GM18873 (cell line): Measurements from ENCODE around the gene PRKCI.
"Not testable (repeated sequence)": the region's sequence is repeated elsewhere in the genome, so short reads cannot be mapped to it uniquely, and the experiment has no call there.

ENCODE experiments used
- ATAC-seq: cut with Tn5 transposase; IDR thresholded peaks from one replicate; pipeline ENCODE4 v1.9.1; 2021; ENCODE audit warnings: mild to moderate bottlenecking, moderate library complexity, moderate number of reproducible peaks; ENCODE audit not compliant: unreplicated experiment, low FRiP score

The PRKCI gene

DNA sequence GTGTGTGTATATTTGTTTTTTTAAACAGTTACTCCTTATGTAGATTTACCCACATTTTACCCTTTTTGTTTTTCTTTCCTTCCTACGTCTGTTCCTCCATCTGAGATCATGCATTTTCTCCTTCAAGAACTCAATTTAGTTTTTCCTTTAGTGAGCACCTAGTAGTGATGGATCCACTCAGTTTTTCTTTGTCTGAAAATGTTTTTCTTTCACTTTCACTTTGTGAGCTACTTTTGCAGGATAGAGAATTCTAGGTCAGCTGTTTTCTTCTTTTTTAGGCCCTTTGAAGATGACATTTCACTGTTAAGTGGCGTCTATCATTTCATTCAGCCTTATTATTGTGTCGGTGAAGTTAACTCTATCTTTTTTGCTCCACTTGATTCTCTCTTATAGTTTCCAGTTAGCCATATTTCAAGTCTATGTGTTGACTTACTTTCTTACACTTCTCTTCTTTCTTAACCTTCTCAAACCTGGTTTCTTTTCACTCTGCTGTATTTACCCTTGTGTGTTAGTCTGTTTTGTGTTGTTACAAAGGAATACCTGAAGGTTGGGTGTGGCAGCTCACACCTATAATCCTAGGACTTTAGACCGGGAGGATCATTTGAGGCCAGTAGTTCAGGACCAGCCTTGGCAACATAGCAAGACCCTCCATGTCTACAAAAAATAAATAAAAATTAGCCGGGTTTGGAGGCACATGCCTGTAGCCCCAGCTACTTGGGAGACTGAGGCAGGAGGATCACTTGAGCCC, 55.8 kb downstream of the PRKCI start:
- no peak for ATAC-seq

DNA sequence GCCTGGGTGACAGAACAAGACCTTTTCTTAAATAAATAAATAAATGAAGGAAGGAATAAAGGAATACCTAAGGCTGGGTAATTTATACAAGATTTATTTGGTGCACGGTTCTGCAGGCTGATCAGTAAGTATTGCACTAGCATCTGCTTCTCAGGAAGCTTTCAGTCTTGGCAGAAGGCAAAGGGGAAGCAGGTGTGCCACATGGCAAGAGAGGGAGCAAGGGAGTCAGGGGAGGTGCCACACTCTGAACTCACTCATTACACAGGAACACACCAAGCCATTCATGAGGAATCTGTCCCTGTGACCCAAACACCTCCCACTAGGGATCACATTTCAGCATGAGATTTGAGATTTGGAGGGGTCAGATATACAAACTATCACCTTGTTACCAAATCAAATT, 56.4 kb downstream of the PRKCI start:
- ATAC-seq, result no peak

DNA sequence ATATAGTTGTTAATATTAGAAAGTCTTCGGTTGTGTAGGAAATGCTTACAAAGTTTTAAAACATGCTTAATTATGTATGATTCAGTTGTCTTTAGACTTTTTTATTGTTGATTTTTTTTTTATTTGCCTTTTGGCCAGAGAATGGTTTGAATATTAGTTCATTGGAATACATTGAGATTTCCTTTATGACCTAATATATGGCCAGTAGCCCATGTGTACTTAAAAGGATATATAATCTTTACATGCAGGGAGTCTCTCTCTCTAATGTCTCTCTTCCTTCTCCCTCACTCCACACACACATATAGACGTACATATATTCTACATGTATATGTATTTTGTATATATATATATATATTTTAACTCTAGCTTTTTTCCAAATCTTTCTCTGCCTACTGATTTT, 68.0 kb downstream of the PRKCI start:
- ATAC-seq, result no peak

DNA sequence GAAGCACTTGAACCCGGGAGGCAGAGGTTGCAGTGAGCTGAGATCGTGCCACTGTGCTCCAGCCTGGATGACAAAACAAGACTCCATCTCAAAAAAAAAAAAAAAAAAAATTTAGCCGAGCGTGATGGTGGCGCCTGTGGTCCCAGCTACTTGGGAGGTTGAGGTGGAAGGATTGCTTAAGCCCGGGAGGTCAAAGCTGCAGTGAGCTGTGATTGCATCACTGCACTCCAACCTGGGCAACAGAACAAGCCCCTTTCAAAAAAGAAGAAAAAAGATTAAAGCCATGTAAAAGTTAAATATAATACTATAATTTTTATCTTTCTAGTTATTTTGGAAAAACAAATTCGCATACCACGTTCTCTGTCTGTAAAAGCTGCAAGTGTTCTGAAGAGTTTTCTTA, 73.4 kb downstream of the PRKCI start:
- no peak for ATAC-seq

DNA sequence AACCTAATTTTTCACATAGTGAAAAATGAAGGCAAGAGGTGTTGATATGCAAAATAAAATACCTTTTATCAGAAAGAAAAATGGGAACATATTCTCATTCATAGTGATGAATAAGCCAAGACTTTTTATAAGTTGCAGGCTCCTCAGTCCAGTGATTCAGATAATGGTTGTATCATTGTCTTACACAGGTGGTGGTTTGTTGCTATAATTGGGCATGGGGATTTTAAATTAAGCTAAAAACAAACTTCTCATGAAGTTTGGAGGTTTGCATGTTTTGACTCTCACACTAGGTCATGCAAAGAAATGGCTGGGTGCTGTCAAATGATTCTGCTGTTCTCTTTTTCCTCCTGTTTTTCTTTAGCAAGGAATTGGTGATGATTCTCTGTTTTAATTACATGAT, 74.5 kb downstream of the PRKCI start:
- no peak for ATAC-seq

DNA sequence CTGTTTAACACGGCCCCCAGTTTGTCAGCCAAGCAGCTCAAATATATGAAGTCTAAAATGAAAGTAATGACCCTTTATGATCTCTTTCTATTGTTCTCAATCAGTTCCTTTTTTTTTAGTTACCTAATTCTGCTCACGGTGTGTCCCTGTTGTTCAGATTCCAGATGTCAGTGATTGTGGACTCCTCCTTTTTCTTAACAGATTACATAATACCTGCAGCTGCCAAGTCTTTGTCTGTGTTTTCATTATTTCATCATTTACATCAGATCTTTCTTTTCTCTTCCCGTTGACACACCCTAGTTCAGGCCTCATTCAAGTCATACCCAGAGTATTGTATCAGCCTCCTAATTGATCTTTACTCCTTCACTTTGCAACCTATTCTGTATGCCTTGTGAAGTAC, 79.2 kb downstream of the PRKCI start:
- ATAC-seq, result no peak

DNA sequence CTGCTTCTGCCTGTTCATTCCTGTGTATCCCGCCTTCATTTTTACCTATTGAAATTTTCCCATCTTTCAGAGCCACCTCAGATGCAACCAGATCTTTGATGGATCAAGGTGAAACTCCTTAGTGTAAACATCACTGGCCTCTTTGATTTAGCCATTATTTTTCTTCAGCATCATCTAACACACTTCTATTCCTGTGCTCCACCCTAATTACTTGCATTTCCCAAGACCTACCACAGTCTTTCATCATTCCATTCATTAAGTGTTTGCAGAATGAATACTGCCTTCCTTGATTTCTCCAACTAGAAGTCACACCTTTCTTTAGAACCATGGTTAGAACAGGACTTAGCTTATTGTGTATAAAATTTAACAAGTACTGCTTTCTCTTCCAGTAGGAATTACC, 79.8 kb downstream of the PRKCI start:
- ATAC-seq, result no peak

DNA sequence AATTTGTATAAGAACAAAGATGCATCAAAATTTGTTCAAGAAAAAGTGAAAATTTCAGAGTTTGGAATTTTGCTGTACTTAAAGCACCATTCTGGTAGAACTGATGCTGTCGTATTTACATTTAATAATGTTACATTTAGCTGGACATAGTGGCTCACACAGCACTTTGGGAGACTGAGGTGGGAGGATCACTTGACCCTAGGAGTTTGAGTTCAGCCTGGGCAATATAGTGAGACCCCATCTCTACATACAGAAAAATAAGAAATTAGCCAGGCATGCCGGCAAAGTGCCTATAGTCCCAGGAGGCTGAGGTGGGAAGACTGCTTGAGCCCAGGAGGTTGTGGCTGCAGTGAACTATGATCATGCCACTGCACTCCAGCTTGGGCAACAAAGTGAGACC, 83.8 kb downstream of the PRKCI start:
- no peak for ATAC-seq

DNA sequence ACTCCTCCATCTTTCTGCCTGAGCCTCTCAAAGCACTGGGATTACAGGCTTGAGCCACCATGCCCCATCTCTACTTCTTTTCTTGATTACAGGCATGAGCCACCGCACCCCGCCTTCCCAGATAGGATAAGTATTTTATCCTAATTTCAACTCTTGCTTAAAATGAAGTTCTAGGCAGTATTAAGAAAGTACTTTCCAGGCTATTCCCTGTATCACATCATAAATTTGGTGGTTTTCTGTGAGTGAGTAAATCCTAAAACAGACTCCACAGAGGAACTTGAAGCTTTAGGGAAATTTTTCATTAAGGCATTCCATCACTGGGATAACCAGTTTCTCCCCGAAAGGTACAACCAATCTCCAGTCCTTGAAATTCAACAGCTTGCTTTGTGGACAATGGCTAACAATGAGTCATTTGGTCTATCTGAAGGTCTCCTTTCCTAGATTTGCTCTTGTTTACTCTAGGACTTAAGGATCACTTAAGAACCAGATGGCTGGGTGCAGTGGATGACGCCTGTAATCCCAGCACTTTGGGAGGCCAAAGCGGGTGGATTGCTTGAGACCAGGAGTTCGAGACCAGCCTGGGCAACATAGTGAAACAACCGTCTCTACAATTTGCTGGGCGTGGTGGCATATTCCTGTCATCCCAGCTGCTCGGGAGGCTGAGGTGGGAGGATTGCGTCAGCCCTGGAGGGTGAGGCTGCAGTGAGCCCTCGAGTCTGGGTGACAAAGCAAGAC, 85.6 kb downstream of the PRKCI start:
- no peak for ATAC-seq

DNA sequence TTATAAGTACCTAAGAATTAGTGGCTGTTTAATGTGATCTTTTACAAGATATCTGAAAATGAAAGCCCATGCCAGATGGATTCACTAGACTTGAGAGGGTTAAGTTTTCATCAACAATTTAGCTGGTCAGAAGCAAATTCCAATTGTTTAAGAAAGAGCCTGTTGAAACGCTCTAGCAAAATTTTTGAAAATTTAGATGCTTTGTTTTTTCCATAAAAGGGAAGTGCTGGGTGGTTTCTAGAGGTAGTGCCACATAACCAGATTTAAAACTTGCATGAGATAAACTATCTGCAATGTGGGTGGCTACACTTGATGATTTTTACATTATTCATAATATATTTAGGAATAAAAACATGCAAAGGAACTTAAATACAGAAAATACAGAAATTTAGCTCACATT, 86.8 kb downstream of the PRKCI start:
- ATAC-seq, result no peak

DNA sequence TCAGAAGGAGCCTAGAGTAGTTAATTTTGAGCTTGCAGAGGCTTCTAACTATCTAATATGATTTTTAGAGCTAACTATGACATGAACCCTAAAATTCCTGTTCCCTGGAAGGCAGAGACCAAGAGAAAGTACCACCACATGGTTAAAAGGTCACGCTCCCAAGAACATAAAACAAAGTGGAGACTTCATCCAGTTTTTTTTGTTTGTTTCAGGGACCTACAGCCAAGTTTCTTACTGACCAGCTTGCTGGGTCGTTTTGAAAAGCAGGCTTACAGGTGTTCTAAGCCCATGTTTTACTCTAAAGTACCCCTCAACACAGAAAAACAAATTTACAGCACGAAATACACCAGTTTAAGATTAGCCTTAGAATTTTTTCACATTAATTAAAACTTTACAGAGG, 95.7 kb downstream of the PRKCI start:
- no peak for ATAC-seq

DNA sequence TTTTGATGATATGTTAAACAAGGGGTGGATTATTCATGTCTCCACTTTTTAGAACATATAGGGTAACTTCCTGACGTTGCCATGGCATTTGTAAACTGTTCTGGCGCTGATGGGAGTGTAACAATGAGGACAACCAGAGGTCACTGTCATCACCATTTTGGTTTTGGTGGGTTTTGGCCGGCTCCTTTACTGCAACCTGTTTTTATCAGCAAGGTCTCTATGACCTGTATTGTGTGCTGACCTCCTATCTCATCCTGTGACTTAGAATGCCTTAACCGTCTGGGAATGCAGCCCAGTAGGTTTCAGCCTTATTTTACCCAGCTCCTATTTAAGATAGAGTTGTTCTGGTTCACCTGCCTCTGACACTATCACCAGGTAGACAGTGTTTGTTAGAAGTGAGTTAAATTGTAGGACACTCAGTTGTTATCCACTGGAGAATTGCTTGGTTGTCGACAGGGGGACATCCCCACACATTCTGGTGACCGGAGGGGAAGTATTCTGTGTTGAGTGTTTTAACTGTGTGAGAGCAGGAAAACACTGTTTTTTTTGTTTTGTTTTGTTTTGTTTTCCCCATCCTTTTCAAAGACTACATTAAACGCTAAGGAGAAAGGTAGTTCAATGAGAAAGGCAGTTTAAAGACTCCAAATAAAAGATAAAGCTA, 98.4 kb downstream of the PRKCI start:
- no peak for ATAC-seq

DNA sequence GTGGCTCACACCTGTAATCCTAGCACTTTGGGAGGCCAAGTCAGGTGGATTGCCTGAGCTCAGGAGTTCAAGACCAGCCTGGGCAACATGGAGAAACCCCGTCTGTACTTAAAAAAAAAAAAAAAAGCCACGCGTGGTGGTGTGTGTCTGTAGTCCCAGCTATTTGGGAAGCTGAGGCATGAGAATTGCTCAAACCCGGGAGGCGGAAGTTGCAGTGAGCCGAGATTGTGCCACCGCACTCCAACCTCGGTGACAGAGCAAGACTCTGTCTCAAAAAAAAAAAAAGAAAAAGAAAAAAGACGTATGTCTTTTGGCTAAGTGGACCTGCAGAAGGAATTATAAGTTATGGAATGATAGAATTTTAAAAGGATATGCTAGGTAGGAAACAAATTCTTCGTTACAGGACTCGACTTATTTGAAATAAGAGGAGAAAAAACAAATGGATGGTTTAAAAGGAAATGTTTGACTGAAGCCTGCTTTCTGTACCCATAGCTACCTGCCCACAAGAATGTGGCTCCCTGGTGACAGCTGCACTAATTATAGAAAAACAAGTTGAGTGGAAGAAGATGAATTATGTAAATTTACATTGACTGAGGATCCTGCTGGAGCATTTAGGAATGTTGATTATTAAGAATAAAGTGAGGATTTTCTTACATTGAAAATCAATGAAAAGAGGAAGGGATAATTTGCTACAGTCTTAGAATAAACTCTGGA, 99.3 kb downstream of the PRKCI start:
- ATAC-seq, result no peak

DNA sequence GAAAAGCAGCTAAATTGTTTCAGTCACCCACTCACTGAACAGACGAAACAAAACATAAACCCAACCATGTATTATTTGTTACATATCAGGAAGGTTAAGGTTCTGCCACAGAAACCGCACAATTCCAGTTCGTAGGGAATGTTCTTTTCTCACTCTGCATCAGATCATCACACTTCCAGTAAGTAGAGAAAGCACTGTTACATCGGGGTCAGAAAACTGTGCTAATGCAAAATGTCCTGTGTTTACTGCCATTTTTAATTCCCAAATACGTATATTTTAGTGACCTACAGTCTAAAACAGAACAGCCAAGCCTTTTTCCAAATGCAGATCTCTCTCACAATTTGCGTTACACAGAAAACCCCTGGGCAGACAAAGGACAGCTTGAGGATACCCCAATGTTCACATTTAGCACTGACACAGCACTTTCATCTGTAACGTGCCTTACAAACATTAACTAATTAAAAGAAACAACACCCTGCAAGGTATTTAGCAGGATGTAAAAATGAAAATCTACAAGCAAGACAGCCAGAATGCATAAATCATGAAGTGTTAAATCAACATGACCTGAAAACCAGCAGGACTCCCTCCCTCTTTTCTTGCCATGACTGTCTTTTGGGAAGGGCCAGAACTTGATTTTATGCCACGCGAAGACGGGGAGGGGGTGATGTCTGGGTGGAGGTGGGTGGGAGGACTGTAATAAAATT, 100.5 kb downstream of the PRKCI start:
- ATAC-seq, result no peak

DNA sequence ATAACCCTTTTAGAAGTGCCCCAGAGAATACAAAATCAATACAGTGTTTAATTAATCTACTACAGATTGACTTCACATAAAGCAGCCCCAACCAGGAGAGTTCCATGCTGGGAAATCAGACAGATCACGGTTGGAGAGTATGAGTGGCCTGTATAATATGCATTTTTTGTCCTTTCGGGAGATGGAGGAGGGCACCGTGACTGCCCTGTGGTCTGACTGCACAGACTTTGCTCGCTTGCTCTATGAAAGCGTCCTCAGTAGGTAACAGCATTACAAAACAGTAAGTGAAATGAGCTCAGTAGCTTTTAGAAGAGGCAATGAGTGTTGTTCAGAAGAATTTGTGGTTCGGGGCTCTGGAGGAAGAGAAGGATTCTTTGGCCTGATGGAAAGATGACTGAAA, 101.1 kb downstream of the PRKCI start:
- no peak for ATAC-seq

DNA sequence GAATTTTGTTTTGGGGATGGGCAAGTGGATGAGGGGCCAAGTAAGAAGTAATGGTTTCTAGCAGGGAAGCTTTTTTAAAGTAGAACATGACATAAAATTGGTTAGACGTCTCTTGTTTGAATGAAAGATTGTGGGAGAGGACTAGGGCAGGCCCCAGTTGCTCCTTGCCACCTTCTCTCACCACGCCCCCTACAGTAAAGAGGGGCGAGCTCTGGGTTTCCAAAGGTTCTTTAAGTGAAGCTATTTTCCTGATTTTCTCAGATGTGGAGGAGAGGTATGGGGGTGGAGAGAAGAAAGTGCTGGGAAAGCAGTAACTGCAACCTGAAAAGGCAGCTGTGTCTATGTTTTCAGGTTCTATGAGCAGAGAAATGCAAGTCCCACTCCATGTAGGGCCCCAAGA, 102.7 kb downstream of the PRKCI start:
- no peak for ATAC-seq

DNA sequence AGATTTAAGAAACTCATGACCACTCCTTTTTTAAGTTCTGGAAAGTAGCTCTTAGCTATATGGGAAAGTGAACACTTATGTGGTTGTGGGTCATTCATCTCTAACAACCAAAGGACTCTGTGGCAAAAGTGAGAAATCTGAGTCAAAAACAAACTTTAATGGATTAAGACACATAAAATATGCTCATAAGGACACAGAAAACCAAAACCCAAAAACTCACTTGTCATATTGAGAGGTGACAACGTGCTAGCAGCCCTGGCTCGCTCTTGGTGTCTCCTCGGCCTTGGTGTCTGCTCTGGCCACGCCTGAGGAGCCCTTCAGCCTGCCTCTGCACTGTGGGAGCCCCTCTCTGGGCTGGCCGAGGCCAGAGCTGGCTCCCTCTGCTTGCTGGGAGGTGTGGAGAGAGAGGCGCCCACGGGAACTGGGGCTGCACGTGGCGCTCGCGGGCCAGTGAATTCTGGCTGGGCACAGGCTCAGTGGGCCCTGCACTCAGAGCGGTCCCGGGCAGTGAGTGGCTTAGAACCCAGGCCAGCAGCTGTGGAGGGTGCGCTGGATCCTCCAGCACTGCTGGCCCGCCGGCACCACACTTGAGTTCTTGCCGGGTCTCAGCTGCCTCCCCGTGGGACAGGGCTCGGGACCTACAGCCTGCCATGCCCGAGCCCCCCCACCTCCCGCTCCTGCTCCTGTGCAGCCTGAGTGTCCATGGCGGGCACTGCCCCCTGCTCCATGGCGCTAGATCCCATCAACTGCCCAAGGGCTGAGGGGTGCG, 105.0 kb downstream of the PRKCI start:
- ATAC-seq, result no peak

DNA sequence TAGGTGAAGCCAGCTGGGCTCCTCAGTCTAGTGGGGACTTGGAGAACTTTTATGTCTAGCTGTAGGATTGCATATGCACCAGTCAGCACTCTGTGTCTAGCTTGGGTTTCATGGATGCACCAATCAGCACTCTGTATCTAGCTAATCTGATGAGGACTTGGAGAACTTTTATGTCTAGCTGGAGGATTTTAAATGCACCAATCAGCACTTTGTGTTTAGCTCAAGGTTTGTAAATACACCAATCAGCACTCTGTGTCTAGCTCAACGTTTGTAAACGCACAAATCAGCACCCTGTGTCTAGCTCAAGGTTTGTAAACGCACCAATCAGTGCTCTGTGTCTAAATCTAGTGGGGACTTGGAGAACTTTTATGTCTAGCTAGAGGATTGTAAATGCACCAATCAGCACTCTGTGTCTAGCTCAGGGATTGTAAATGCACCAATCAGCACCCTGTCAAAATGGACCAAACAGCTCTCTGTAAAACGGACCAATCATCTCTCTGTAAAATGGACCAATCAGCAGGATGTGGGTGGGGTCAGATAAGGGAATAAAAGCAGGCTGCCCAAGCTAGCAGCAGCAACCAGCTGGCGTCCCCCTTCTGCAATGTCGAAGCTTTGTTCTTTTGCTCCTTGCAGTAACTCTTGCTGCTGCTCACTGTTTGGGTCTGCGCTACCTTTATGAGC, 105.8 kb downstream of the PRKCI start:
- not testable (repeated sequence) for ATAC-seq

DNA sequence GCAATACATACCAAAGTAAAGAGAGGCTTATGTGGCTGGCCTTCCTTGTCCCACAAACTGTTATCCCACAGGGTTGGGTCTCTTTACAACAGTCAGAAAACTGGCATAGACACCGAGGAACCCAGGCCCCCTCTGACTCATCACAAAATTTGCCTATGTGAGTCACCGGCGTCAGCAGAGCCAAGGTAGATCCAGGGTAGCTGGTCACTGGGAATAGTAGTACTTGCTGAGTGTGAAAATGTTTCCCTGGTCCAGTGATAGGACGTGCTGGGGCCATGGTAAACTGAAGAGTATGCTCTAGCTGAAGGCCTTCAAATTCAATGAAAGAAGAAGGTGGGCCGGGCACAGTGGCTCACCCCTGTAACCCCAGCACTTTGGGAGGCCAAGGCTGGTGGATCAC, 108.1 kb downstream of the PRKCI start:
- no peak for ATAC-seq
